HL-60 (cell line): ENCODE measurements around the gene SHH.

Experiments
- GABPA ChIP-seq: IDR thresholded peaks from 2 replicates; pipeline ENCODE4 v1.6.1; 2012; ENCODE audit warnings: low read depth
- POLR2AphosphoS5 ChIP-seq: IDR thresholded peaks from 2 replicates; pipeline ENCODE4 v1.6.1; 2012; ENCODE audit warnings: low read depth
- REST ChIP-seq: IDR thresholded peaks from 2 replicates; pipeline ENCODE4 v1.6.1; 2012; ENCODE audit warnings: low read depth; ENCODE audit not compliant: insufficient replicate concordance
- SPI1 ChIP-seq: IDR thresholded peaks from 2 replicates; pipeline ENCODE4 v1.6.1; 2012; ENCODE audit warnings: low read depth, mild to moderate bottlenecking, borderline replicate concordance
- TF ChIP-seq, protein P1 (sequence below): IDR thresholded peaks from one replicate; pipeline ENCODE4 v1.5.1; 2011; ENCODE audit warnings: low read length, control low read depth, inconsistent platforms; ENCODE audit not compliant: insufficient read depth

GRCh38 chr7:155755026-155755425 is 57.2 kb downstream of the SHH start:
- TF ChIP-seq GABPA (no peak), POLR2AphosphoS5 (no peak), REST (no peak), SPI1 (no peak)
- TF ChIP-seq, protein P1, sequence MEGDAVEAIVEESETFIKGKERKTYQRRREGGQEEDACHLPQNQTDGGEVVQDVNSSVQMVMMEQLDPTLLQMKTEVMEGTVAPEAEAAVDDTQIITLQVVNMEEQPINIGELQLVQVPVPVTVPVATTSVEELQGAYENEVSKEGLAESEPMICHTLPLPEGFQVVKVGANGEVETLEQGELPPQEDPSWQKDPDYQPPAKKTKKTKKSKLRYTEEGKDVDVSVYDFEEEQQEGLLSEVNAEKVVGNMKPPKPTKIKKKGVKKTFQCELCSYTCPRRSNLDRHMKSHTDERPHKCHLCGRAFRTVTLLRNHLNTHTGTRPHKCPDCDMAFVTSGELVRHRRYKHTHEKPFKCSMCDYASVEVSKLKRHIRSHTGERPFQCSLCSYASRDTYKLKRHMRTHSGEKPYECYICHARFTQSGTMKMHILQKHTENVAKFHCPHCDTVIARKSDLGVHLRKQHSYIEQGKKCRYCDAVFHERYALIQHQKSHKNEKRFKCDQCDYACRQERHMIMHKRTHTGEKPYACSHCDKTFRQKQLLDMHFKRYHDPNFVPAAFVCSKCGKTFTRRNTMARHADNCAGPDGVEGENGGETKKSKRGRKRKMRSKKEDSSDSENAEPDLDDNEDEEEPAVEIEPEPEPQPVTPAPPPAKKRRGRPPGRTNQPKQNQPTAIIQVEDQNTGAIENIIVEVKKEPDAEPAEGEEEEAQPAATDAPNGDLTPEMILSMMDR = no peak
